Endodermal cell (in vitro differentiated cells): Measurements from ENCODE around the gene EPHA6. TPM values are rescaled to one million over a fixed set of nuclear protein-coding genes. Genes with fewer than 3 reads are reported as not detected.

Source experiments
- DNase-seq: peaks from one replicate; pipeline ENCODE4 v3.0.0-alpha.2; 2017
- H3K27ac ChIP-seq: 2 replicates; pipeline ENCODE4 v1.5.1; 2013; ENCODE audit warnings: mild to moderate bottlenecking, low read depth, low read length, moderate library complexity
- H3K27me3 ChIP-seq: 2 replicates; pipeline ENCODE4 v1.6.1; 2013; ENCODE audit warnings: mild to moderate bottlenecking, low read length, moderate library complexity; ENCODE audit not compliant: insufficient read depth, control insufficient read depth, poor library complexity, severe bottlenecking
- H3K36me3 ChIP-seq: 2 replicates; pipeline ENCODE4 v1.7.0; 2013; ENCODE audit warnings: mild to moderate bottlenecking, low read length, moderate library complexity; ENCODE audit not compliant: control insufficient read depth, insufficient read depth
- H3K4me1 ChIP-seq: one replicate; pipeline ENCODE4 v1.7.0; 2013; ENCODE audit warnings: low read length; ENCODE audit not compliant: control insufficient read depth, insufficient read depth
- H3K4me3 ChIP-seq: 2 replicates; pipeline ENCODE4 v1.5.1; 2013; ENCODE audit warnings: mild to moderate bottlenecking, low read length, moderate library complexity
- H3K9ac ChIP-seq: 2 replicates; pipeline ENCODE4 v1.6.1; 2013; ENCODE audit warnings: mild to moderate bottlenecking, low read length, moderate library complexity; ENCODE audit not compliant: poor library complexity, severe bottlenecking; ENCODE audit errors: extremely low read depth
- H3K9me3 ChIP-seq: 2 replicates; pipeline ENCODE4 v1.6.1; 2013; ENCODE audit warnings: mild to moderate bottlenecking, low read length, moderate library complexity; ENCODE audit not compliant: control insufficient read depth
- H3K27ac Mint-ChIP-seq: 2 replicates; pipeline ENCODE4 v1.8.0; 2020; ENCODE audit warnings: mixed read lengths
- H3K27me3 Mint-ChIP-seq: 2 replicates; pipeline ENCODE4 v1.8.0; 2021; ENCODE audit warnings: mild to moderate bottlenecking, mixed read lengths; ENCODE audit not compliant: insufficient read depth
- H3K36me3 Mint-ChIP-seq: 2 replicates; pipeline ENCODE4 v1.8.0; 2020; ENCODE audit warnings: low read depth, mixed read lengths
- H3K4me1 Mint-ChIP-seq: 2 replicates; pipeline ENCODE4 v1.8.0; 2020; ENCODE audit warnings: mixed read lengths
- H3K4me3 Mint-ChIP-seq: 2 replicates; pipeline ENCODE4 v1.8.0; 2020; ENCODE audit warnings: mild to moderate bottlenecking, moderate library complexity, mixed read lengths
- H3K9me3 Mint-ChIP-seq: 2 replicates; pipeline ENCODE4 v1.8.0; 2020; ENCODE audit warnings: mild to moderate bottlenecking, mixed read lengths
- CTCF ChIP-seq: fragments of 200-600 bp; sonication (generic); conservative IDR thresholded peaks from 2 replicates; pipeline ENCODE4 v1.5.0; 2021; ENCODE audit warnings: antibody characterized with exemption, mild to moderate bottlenecking
- WGBS, 2 experiments: methylation state at CpG; one replicate each; pipeline versions ENCODE4 v1.1.5 to v1.1.7; 2013; ENCODE audit warnings: missing lambda C conversion rate in 2 of 2, mixed read lengths in 1 of 2; ENCODE audit not compliant: insufficient coverage in 1 of 2, insufficient read length in 1 of 2; 5-methylcytosine and 5-hydroxymethylcytosine counted together
- total RNA-seq, 2 donors: library from RNA; stranded (reverse); fragmentation: NEBNext Ultra II Directional in 1 of 2; extraction: Animal tissue kit (Norgen Biotek cat#: 25700) in 1 of 2; gene quantifications; 2 replicates in 1 of 2; 3 replicates in 1 of 2; pipeline ENCODE4 v1.2.1, GENCODE V29; 2021

The EPHA6 gene
- total RNA-seq, 2 donors from 2014 or later = 4.6 to 12.2 TPM

- no peaks in the 10 kb centered on the region for H3K36me3 Mint-ChIP-seq
- Histone ChIP-seq H3K4me1 (no peaks in the 10 kb centered on the region), H3K4me3 (no peak overlapping the region), H3K27ac (no peak overlapping the region), H3K9ac (no peak overlapping the region), H3K36me3 (no peaks in the 10 kb centered on the region), H3K9me3 (no peaks in the 10 kb centered on the region), H3K27me3 (no peaks in the 10 kb centered on the region)
- H3K4me3 Mint-ChIP-seq = no peak overlapping the region
- DNase-seq = no peak
- peaks cover 7% of the 10 kb centered on the region for H3K4me1 Mint-ChIP-seq
- H3K27me3 Mint-ChIP-seq = no peaks in the 10 kb centered on the region
- WGBS, 2 experiments = 91 to 93% methylated on average over 2 of the region's 2 CpGs
- no peak for TF ChIP-seq CTCF
- H3K9me3 Mint-ChIP-seq = no peaks in the 10 kb centered on the region
- no peak overlapping the region for H3K27ac Mint-ChIP-seq
Measured at GRCh38 chr3:97674461-97674860, 860.1 kb downstream of the EPHA6 start.

GRCh38 chr3:97680210-97680609 lies 865.8 kb downstream of the EPHA6 start:
- H3K4me3 Mint-ChIP-seq = no peak overlapping the region
- no peaks in the 10 kb centered on the region for H3K4me1 Mint-ChIP-seq
- no peaks in the 10 kb centered on the region for H3K27me3 ChIP-seq
- H3K9ac ChIP-seq = no peak overlapping the region
- no peaks in the 10 kb centered on the region for H3K36me3 ChIP-seq
- TF ChIP-seq CTCF = no peak
- H3K27ac Mint-ChIP-seq = no peak overlapping the region
- H3K9me3 ChIP-seq = no peaks in the 10 kb centered on the region
- no peaks in the 10 kb centered on the region for H3K36me3 Mint-ChIP-seq
- no peaks in the 10 kb centered on the region for H3K9me3 Mint-ChIP-seq
- no peak for DNase-seq
- H3K27ac ChIP-seq = no peak overlapping the region
- no peak overlapping the region for H3K4me3 ChIP-seq
- H3K4me1 ChIP-seq = no peaks in the 10 kb centered on the region
- no peaks in the 10 kb centered on the region for H3K27me3 Mint-ChIP-seq

GRCh38 chr3:97680696-97681095 lies 866.3 kb downstream of the EPHA6 start:
- Histone ChIP-seq H3K27ac (no peak overlapping the region), H3K4me3 (no peak overlapping the region), H3K4me1 (no peaks in the 10 kb centered on the region), H3K9me3 (no peaks in the 10 kb centered on the region), H3K36me3 (no peaks in the 10 kb centered on the region), H3K27me3 (no peaks in the 10 kb centered on the region), H3K9ac (no peak overlapping the region)
- no peaks in the 10 kb centered on the region for H3K27me3 Mint-ChIP-seq
- no peak overlapping the region for H3K4me3 Mint-ChIP-seq
- H3K9me3 Mint-ChIP-seq = no peaks in the 10 kb centered on the region
- TF ChIP-seq CTCF = no peak
- no peaks in the 10 kb centered on the region for H3K36me3 Mint-ChIP-seq
- H3K4me1 Mint-ChIP-seq = no peaks in the 10 kb centered on the region
- H3K27ac Mint-ChIP-seq = no peak overlapping the region
- DNase-seq = no peak
